Neural cell (in vitro differentiated cells): ENCODE measurements around the gene MCFD2.

Experiments
- CTCF ChIP-seq: fragments of 450-650 bp; IDR thresholded peaks from 2 replicates; pipeline ENCODE4 v1.5.1; 2014; ENCODE audit warnings: antibody characterized with exemption, mild to moderate bottlenecking, moderate library complexity; ENCODE audit not compliant: poor library complexity, severe bottlenecking
- EZH2 ChIP-seq: fragments of 200-600, 300-800 bp; shearing (Covaris generic), sonication (generic); IDR thresholded peaks from 2 replicates; pipeline ENCODE4 v1.6.1; 2014; ENCODE audit warnings: antibody characterized with exemption, low read length, borderline replicate concordance, mild to moderate bottlenecking; ENCODE audit not compliant: insufficient read depth, poor library complexity, severe bottlenecking
- POLR2AphosphoS5 ChIP-seq: IDR thresholded peaks from 2 replicates; pipeline ENCODE4 v1.6.1; 2012
- REST ChIP-seq: IDR thresholded peaks from 2 replicates; pipeline ENCODE4 v1.6.1; 2012; ENCODE audit warnings: borderline replicate concordance
- SMC3 ChIP-seq: fragments of 450-650 bp; conservative IDR thresholded peaks from 2 replicates; pipeline ENCODE4 v1.6.1; 2014; ENCODE audit warnings: antibody characterized with exemption, mild to moderate bottlenecking, moderate library complexity; ENCODE audit not compliant: poor library complexity
- TAF1 ChIP-seq: IDR thresholded peaks from 2 replicates; pipeline ENCODE4 v1.6.1; 2012; ENCODE audit warnings: low read depth

- TF ChIP-seq REST (no peak), CTCF (no peak), EZH2 (no peak), SMC3 (no peak), TAF1 (no peak), POLR2AphosphoS5 (no peak)
Measured at GRCh38 chr2:46909771-46910419, 5.7 kb downstream of the MCFD2 start.
